Lower lobe of right lung (tissue), 2 donors: ENCODE data around the gene KIF26B. TPM values are rescaled to one million over a fixed set of nuclear protein-coding genes. Genes with fewer than 3 reads are reported as not detected.

Experiments
- ATAC-seq, 2 donors: fragments of 200-7000 bp; cut with Tn5 transposase; one replicate each; pipeline ENCODE4 v1.9.1; 2020 to 2022; ENCODE audit warnings: mild to moderate bottlenecking in 2 of 2, moderate library complexity in 2 of 2
- DNase-seq: peaks from one replicate; pipeline ENCODE4 v3.0.0-alpha.2; 2020
- H3K27ac ChIP-seq: fragments of 200-600 bp; one replicate; pipeline ENCODE4 v1.8.0; 2022
- H3K27me3 ChIP-seq: fragments of 200-600 bp; one replicate; pipeline ENCODE4 v1.8.0; 2022; ENCODE audit warnings: low read depth
- H3K36me3 ChIP-seq: fragments of 200-600 bp; one replicate; pipeline ENCODE4 v1.8.0; 2022; ENCODE audit warnings: mild to moderate bottlenecking
- H3K4me1 ChIP-seq: fragments of 200-600 bp; one replicate; pipeline ENCODE4 v1.8.0; 2022
- H3K4me3 ChIP-seq: fragments of 200-600 bp; one replicate; pipeline ENCODE4 v1.8.0; 2022; ENCODE audit warnings: mild to moderate bottlenecking
- H3K9me3 ChIP-seq: fragments of 200-600 bp; one replicate; pipeline ENCODE4 v1.8.0; 2022
- intact Hi-C: fragments of 100-400 bp; cut with DNase I; formaldehyde crosslinking; loops from one replicate; pipeline ENCODE4 v1.11.0; 2022
- total RNA-seq: library from RNA; stranded (reverse); fragmentation: NEBNext Ultra II Directional; extraction: Animal tissue kit (Norgen Biotek cat#: 25700); gene quantifications from one replicate; pipeline ENCODE4 v1.2.1, GENCODE V29; 2021
- TF ChIP-seq, protein P1 (sequence below): fragments of 200-600 bp; IDR thresholded peaks from one replicate; pipeline ENCODE4 v1.8.0; 2022; ENCODE audit warnings: antibody characterized with exemption, mild to moderate bottlenecking
- donor health status: DM: no; HTN: yes; CAD: no; lungs with severe emphysema.

Gene KIF26B
- total RNA-seq, 1 donor from 2014 or later = 1.2 TPM

DNA sequence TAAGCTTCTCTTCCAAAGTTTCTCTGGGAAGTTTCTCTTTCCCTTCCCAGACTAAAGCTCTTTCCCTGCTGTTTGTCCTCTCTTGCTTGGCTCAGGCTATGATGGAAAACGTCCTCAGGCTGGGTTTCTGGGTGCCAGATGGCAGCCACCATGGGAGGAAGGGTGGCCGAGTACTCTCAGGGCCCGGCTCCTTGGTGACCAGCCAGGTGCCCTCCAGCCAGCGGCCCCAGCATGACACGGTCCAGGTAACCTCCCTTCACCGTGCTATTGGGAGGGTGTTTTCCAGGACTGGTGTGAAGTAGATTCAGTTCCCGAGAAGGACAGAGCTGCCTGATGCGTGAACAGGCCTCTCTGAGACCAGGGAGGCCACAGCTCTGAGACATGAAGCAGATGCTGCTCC lies 60.3 kb downstream of the KIF26B start:
- H3K36me3 ChIP-seq = no peaks in the 10 kb centered on the region
- TF ChIP-seq, protein P1, sequence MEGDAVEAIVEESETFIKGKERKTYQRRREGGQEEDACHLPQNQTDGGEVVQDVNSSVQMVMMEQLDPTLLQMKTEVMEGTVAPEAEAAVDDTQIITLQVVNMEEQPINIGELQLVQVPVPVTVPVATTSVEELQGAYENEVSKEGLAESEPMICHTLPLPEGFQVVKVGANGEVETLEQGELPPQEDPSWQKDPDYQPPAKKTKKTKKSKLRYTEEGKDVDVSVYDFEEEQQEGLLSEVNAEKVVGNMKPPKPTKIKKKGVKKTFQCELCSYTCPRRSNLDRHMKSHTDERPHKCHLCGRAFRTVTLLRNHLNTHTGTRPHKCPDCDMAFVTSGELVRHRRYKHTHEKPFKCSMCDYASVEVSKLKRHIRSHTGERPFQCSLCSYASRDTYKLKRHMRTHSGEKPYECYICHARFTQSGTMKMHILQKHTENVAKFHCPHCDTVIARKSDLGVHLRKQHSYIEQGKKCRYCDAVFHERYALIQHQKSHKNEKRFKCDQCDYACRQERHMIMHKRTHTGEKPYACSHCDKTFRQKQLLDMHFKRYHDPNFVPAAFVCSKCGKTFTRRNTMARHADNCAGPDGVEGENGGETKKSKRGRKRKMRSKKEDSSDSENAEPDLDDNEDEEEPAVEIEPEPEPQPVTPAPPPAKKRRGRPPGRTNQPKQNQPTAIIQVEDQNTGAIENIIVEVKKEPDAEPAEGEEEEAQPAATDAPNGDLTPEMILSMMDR = no peak
- intact Hi-C loops = no loop called here
- ATAC-seq (no peak), DNase-seq (no peak)
- no peak overlapping the region for H3K4me3 ChIP-seq
- no peaks in the 10 kb centered on the region for H3K27me3 ChIP-seq
- no peaks in the 10 kb centered on the region for H3K4me1 ChIP-seq
- H3K27ac ChIP-seq = no peak overlapping the region
- no peaks in the 10 kb centered on the region for H3K9me3 ChIP-seq

DNA sequence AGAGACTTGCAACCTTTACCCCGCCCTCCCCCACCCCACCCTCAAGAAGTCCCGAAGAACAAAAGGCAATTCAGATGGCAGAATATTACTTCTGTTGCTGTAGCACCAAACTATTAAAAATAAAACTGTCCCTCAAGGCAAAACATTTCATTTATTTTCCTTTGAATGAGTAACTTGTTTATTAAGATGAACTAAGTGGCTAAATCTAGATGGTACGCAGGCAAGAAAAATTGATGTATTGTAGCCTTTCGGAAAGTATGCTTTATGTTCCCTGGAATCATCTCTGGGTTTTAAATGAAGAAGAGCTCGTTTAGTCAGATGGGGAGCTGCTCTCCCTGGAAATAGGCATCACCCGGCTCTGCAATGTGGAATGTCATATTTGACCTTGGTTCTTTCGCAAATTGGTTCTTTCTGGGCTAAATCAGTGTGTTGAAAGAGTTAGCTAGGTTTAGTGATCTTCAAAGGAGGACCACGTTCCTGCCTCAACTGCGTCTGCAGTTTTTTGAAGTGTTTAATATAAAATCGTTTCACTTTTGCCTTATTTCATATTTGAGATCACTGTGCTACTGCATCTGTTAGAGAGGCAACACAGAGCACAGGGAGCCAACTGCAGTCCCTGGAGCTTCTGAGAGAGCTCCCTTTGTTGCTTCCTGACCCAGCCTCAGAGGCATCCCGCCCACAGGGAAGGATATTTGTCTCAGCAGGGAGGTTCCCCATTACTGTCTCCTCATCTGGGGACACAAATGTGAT lies 61.8 kb downstream of the KIF26B start:
- no peaks in the 10 kb centered on the region for H3K36me3 ChIP-seq
- no peaks in the 10 kb centered on the region for H3K27me3 ChIP-seq
- intact Hi-C loops = no loop called here
- H3K4me1 ChIP-seq = no peaks in the 10 kb centered on the region
- DNase-seq (no peak), ATAC-seq (no peak)
- no peaks in the 10 kb centered on the region for H3K9me3 ChIP-seq
- H3K4me3 ChIP-seq = no peak overlapping the region
- TF ChIP-seq, protein P1 = no peak
- H3K27ac ChIP-seq = no peak overlapping the region

DNA sequence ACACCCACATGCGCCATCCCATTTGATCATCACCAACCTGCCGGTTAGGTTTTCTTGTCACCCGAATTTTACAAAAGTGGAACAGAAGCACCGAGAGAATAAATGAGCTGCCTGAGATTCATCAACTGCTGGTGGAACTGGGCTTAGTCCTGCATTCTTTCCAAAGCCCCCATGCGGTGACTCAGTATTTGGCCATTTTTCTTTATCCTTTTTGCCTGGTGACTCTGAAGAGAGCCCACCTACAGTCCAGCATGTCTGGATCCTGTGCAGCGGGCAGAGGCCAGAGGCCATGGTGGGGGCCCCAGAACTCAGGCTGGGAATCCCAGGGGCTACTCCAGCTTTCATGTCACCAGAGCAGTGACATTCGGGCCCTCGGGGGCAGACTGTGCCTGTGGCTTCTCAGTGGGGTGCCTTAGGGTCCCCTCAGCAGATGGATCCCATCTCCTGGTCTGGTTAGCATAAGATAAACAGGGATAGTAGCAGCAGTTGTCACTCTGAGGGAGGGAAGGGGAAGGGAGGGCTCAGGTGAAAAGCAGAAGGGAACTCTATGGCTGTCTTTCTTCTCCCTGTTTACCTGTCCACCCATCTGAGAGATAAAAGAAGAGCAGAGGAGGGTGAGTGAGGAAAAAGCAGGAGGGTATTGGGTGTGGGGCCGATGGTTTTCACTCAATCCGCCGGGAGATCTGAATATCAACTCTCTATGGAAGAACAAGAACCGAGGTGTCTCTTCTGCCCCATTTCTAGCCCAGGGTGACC lies 63.2 kb downstream of the KIF26B start:
- DNase-seq = no peak
- H3K36me3 ChIP-seq = no peaks in the 10 kb centered on the region
- H3K27me3 ChIP-seq = no peaks in the 10 kb centered on the region
- TF ChIP-seq, protein P1 = no peak
- no peaks in the 10 kb centered on the region for H3K4me1 ChIP-seq
- no peak for ATAC-seq
- H3K27ac ChIP-seq = no peak overlapping the region
- no peaks in the 10 kb centered on the region for H3K9me3 ChIP-seq
- no peak overlapping the region for H3K4me3 ChIP-seq
- intact Hi-C loops = no loop called here

DNA sequence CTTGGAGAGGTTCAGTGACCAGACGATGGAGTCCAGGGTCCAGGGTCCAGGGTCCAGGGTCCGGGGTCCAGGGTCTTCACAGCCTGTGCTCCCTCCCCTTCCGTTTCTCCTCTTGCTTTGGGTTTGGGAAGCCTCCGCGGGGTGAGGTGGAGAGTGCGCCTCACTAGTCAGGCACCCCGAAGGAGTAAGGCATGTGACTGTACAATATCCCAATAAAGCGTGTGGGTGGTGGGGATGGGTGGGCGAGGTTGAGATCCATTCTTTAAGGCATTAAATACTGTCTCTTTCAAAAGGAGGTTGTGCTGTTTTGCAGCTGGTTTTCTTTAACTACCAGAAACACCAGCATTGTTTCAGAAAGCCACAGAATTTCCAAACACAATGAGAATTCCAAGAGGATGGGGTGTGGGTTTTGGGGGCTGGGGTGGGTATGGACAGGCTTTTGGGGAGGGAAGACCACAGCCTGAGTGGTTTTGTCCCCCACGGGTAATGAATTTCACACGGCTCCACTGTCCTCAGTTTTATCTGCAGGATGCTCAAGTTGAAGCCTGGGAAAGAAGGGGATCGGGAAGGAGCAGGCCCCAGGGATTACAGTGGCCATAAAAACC lies 65.7 kb downstream of the KIF26B start:
- H3K4me1 ChIP-seq = no peaks in the 10 kb centered on the region
- H3K27ac ChIP-seq = no peak overlapping the region
- intact Hi-C loops = no loop called here
- no peaks in the 10 kb centered on the region for H3K27me3 ChIP-seq
- H3K4me3 ChIP-seq = no peak overlapping the region
- TF ChIP-seq, protein P1 = no peak
- H3K36me3 ChIP-seq = no peaks in the 10 kb centered on the region
- H3K9me3 ChIP-seq = no peaks in the 10 kb centered on the region
- no peak for ATAC-seq
- no peak for DNase-seq

DNA sequence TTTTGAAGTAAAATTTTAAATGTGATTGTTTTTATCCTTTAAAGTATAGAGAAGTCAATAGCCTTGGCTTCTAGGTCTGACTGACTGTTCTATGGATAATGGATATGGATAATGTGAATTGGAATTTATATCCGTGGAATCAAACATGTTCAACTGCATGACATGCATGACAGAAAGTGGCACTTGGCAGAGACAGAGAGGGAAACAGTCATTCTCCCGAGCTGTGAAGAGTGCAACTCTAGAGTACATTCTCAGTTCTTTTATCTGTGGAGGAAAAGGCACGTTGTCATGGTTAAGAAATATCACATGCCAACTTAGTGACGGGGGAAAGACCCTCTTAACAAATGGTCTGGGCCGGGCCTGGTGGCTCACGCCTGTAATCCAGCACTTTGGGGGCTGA lies 67.0 kb downstream of the KIF26B start:
- intact Hi-C loops = no loop called here
- no peaks in the 10 kb centered on the region for H3K9me3 ChIP-seq
- H3K36me3 ChIP-seq = no peaks in the 10 kb centered on the region
- no peaks in the 10 kb centered on the region for H3K4me1 ChIP-seq
- no peaks in the 10 kb centered on the region for H3K27me3 ChIP-seq
- TF ChIP-seq, protein P1 = no peak
- no peak overlapping the region for H3K27ac ChIP-seq
- H3K4me3 ChIP-seq = no peak overlapping the region
- ATAC-seq = no peak
- DNase-seq = no peak
